ENCODE measurements around the gene PARVA. TPM values are rescaled to one million over a fixed set of nuclear protein-coding genes. Genes with fewer than 3 reads are reported as not detected.

Gene PARVA
- total and polyA plus RNA-seq, 2 of the 8 experiments (the other 6 are each of a cell fraction or from before 2014, with no cell fraction given), result 3.1 to 13.5 TPM

DNA sequence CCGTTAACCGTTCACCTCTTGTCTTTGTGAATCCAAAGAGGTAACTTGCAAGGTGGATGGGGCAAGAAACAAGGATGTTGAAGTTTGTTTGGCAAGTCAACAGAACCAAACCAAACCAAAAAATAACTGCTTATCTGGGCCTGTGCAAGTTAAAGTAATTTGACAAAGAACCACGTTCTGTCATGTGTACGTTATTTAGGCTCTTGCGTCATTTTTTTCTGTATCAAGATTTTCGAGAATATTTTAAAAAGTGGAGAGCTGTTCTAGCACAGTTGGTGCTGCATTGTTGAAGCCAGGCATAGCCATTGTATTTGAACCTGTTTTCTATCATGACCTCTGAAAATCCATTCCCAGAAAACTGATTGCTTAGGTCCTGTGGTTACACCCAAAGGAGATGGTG, 55.1 kb downstream of the PARVA start:
- no peak overlapping the region for H3K18ac ChIP-seq (ENCODE audit: extremely low read depth, low read length)
- no peak overlapping the region for H3K56ac ChIP-seq (replicated peaks; ENCODE audit: insufficient read length, low read depth, low read length)
- H2BK20ac ChIP-seq (ENCODE audit: low read length), result no peak overlapping the region
- no peak overlapping the region for H2BK5ac ChIP-seq (ENCODE audit: low read depth, low read length)
- H2AK5ac ChIP-seq (ENCODE audit: low read depth, low read length), result no peak overlapping the region
- ChIA-PET CTCF (ENCODE audit: partially characterized antibody) (interaction anchor here (0.6 to 1.6 kb wide), 5 partner anchors 20 to 146 kb away, joined by 3 to 5 read pairs (median 4); no protein-coding TSS in a partner anchor), POLR2A (ENCODE audit: partially characterized antibody) (no interaction called here)
- no peak overlapping the region for H2BK15ac ChIP-seq (ENCODE audit: low read length)
- H3K27me3 ChIP-seq (replicated peaks in 1 of 4; ENCODE audit: control insufficient read depth in 3 of 4, extremely low read depth in 1 of 4, insufficient read depth in 3 of 4, low read length in 3 of 4), result no peaks in the 10 kb centered on the region
- H3K79me2 ChIP-seq (ENCODE audit: control insufficient read depth in 1 of 2, insufficient read depth in 2 of 2, low read length in 2 of 2), result no peaks in the 10 kb centered on the region
- no peak overlapping the region for H4K91ac ChIP-seq (replicated peaks; ENCODE audit: insufficient read length, low read length)
- H3K36me3 ChIP-seq (ENCODE audit: control insufficient read depth in 2 of 4, insufficient read depth in 4 of 4, low read length in 3 of 4), result no peaks in the 10 kb centered on the region
- H3K4me1 ChIP-seq (replicated peaks in 1 of 4; ENCODE audit: control insufficient read depth in 3 of 4, insufficient read depth in 4 of 4, low read length in 3 of 4), result 0 out of 7 replicates have a peak, but pooled peaks cover 0 to 3% (median under 1%) of the 10 kb centered on the region in 4 experiments
- H3K27ac ChIP-seq (ENCODE audit: low read depth, low read length), result no peak overlapping the region
- H3K4me3 ChIP-seq (ENCODE audit: extremely low read depth in 1 of 4, insufficient read depth in 2 of 4, low read depth in 3 of 4, low read length in 4 of 4), result no peak overlapping the region
- no peak overlapping the region for H3K4ac ChIP-seq (replicated peaks; ENCODE audit: insufficient read length, low read depth, low read length)
- DNase-seq (ENCODE audit: low read depth in 1 of 2, low spot score in 2 of 2), result no peak
- H3K9me3 ChIP-seq (ENCODE audit: insufficient read depth in 2 of 2, low read depth in 1 of 2, low read length in 1 of 2), result no peaks in the 10 kb centered on the region
- H4K8ac ChIP-seq (ENCODE audit: extremely low read depth, insufficient read depth, low read length), result no peak overlapping the region
- H2BK120ac ChIP-seq (replicated peaks; ENCODE audit: low read depth, low read length), result no peak overlapping the region
- no peak overlapping the region for H3K4me2 ChIP-seq (ENCODE audit: insufficient read depth in 1 of 2, low read depth in 2 of 2, low read length in 2 of 2)
- no peak overlapping the region for H3K23ac ChIP-seq (ENCODE audit: insufficient read length)
- H4K5ac ChIP-seq (ENCODE audit: insufficient read length, low read depth, low read length), result no peak overlapping the region
- no peaks in the 10 kb centered on the region; the same call in 1 of the 2 replicates for H3K23me2 ChIP-seq (ENCODE audit: low read depth, low read length)
- H4K20me1 ChIP-seq (replicated peaks in 1 of 2; ENCODE audit: control insufficient read depth in 1 of 2, insufficient read depth in 2 of 2, low read length in 2 of 2), result no peaks in the 10 kb centered on the region
- H3K14ac ChIP-seq (ENCODE audit: insufficient read length), result no peak overlapping the region
- H3K79me1 ChIP-seq (ENCODE audit: low read depth, low read length), result no peaks in the 10 kb centered on the region
- 94% methylated on average over 6 of the region's 6 CpGs; no CpG with 5 or more reads in 1 of the 2 experiments for WGBS, 2 experiments (ENCODE audit: extremely low coverage in 1 of 2, insufficient coverage in 1 of 2, insufficient read length in 1 of 2, insufficient replicate concordance in 2 of 2, low coverage in 1 of 2, low lambda C conversion rate in 2 of 2, missing lambda C conversion rate in 1 of 2)
- no peak overlapping the region for H2BK12ac ChIP-seq (ENCODE audit: low read depth, low read length)
- FAIRE-seq, result no peak
- TF ChIP-seq TCF12 (IDR thresholded peaks at IDR 0.05; ENCODE audit: low read depth, low read length) (no peak), EZH2 (IDR thresholded peaks at IDR 0.05; ENCODE audit: low read depth, low read length, severe bottlenecking) (no peak), JUN (IDR thresholded peaks at IDR 0.05; ENCODE audit: low read depth, low read length) (no peak), SP1 (IDR thresholded peaks at IDR 0.05; ENCODE audit: low read depth, low read length) (no peak), GTF2F1 (IDR thresholded peaks at IDR 0.05; ENCODE audit: borderline replicate concordance, low read depth, low read length) (no peak), RNF2 (IDR thresholded peaks at IDR 0.05; ENCODE audit: borderline replicate concordance, low read depth, low read length, missing control alignments, poor library complexity, severe bottlenecking) (no peak), TBP (IDR thresholded peaks at IDR 0.05; ENCODE audit: low read depth, low read length) (no peak), CREB1 (IDR thresholded peaks at IDR 0.05) (no peak), TAF1 (IDR thresholded peaks at IDR 0.05; ENCODE audit: low read depth, low read length) (no peak), POLR2A (IDR thresholded peaks at IDR 0.05; ENCODE audit: control extremely low read depth in 1 of 2, low read depth in 2 of 2, low read length in 2 of 2) (no peak), FOSL1 (IDR thresholded peaks at IDR 0.05; ENCODE audit: insufficient read depth, low read depth, low read length) (no peak), SUZ12 (IDR thresholded peaks at IDR 0.05; ENCODE audit: low read length) (no peak), CHD1 (IDR thresholded peaks at IDR 0.05; ENCODE audit: low read depth, low read length) (no peak), CBX5 (IDR thresholded peaks at IDR 0.05; ENCODE audit: low read depth, low read length) (no peak)
- H3K9ac ChIP-seq (replicated peaks in 1 of 4; ENCODE audit: extremely low read depth in 1 of 4, low read depth in 3 of 4, low read length in 3 of 4), result no peak overlapping the region
- H2AFZ ChIP-seq (ENCODE audit: low read length), result no peak overlapping the region

Measured in H1 (cell line).